Sigmoid colon (tissue), 4 donors: ENCODE measurements around the gene ZNF700.

Experiments used
- POLR2AphosphoS5 ChIP-seq, 4 donors: sonication (generic); formaldehyde crosslinking; IDR thresholded peaks; one replicate each; pipeline ENCODE4 v1.6.1; 2017; ENCODE audit warnings: antibody characterized with exemption in 4 of 4
- TF ChIP-seq, protein P1 (sequence below), 4 experiments: fragments of 450-650 bp in 3 of 4; fragments of 200-600 bp in 1 of 4; IDR thresholded peaks; one replicate each; pipeline ENCODE4 v1.5.1; 2016 to 2019; ENCODE audit warnings: antibody characterized with exemption in 4 of 4, mild to moderate bottlenecking in 3 of 4, moderate library complexity in 2 of 4

DNA sequence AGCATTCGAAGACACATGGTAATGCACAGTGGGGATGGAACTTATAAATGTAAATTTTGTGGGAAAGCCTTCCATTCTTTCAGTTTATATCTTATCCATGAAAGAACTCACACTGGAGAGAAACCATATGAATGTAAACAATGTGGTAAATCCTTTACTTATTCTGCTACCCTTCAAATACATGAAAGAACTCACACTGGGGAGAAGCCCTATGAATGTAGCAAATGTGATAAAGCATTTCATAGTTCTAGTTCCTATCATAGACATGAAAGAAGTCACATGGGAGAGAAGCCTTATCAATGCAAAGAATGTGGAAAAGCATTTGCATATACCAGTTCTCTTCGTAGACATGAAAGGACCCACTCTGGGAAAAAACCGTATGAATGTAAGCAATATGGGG is 23.7 kb downstream of the ZNF700 start:
- TF ChIP-seq, protein P1, sequence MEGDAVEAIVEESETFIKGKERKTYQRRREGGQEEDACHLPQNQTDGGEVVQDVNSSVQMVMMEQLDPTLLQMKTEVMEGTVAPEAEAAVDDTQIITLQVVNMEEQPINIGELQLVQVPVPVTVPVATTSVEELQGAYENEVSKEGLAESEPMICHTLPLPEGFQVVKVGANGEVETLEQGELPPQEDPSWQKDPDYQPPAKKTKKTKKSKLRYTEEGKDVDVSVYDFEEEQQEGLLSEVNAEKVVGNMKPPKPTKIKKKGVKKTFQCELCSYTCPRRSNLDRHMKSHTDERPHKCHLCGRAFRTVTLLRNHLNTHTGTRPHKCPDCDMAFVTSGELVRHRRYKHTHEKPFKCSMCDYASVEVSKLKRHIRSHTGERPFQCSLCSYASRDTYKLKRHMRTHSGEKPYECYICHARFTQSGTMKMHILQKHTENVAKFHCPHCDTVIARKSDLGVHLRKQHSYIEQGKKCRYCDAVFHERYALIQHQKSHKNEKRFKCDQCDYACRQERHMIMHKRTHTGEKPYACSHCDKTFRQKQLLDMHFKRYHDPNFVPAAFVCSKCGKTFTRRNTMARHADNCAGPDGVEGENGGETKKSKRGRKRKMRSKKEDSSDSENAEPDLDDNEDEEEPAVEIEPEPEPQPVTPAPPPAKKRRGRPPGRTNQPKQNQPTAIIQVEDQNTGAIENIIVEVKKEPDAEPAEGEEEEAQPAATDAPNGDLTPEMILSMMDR (IDR thresholded peaks at IDR 0.05) = no peak
- no peak for TF ChIP-seq POLR2AphosphoS5 (IDR thresholded peaks at IDR 0.05)
